Testis (tissue), 3 donors: ENCODE measurements around the gene GRIA4. TPM values are rescaled to one million over a fixed set of nuclear protein-coding genes. Genes with fewer than 3 reads are reported as not detected.

ENCODE experiments used
- DNase-seq: peaks from one replicate; pipeline ENCODE4 v3.0.0-alpha.2; 2019
- H3K27ac ChIP-seq, 2 donors: fragments of 200-600 bp; sonication (generic); one replicate each; pipeline ENCODE4 v1.5.1; 2019
- H3K27me3 ChIP-seq: fragments of 200-600 bp; sonication (generic); one replicate; pipeline ENCODE4 v1.5.1; 2019
- H3K36me3 ChIP-seq: fragments of 200-600 bp; sonication (generic); one replicate; pipeline ENCODE4 v1.5.1; 2017; ENCODE audit warnings: low read depth; ENCODE audit errors: missing control alignments
- H3K4me1 ChIP-seq: fragments of 200-600 bp; sonication (generic); one replicate; pipeline ENCODE4 v1.5.1; 2019
- H3K4me3 ChIP-seq, 2 donors: fragments of 200-600 bp; sonication (generic); one replicate each; pipeline ENCODE4 v1.5.1; 2017 to 2019
- H3K9me3 ChIP-seq: fragments of 200-600 bp; sonication (generic); one replicate; pipeline ENCODE4 v1.5.1; 2017
- POLR2A ChIP-seq: fragments of 450-650 bp; IDR thresholded peaks from one replicate; pipeline ENCODE4 v1.6.1; 2017; ENCODE audit warnings: antibody characterized with exemption, mild to moderate bottlenecking, moderate library complexity
- WGBS, 2 donors: methylation state at CpG; one replicate each; pipeline ENCODE4 v1.1.5; 2018; 5-methylcytosine and 5-hydroxymethylcytosine counted together
- intact Hi-C: fragments of 100-400 bp; cut with DNase I; formaldehyde crosslinking; loops from one replicate; pipeline ENCODE4 v1.15.1; 2023; ENCODE audit warnings: low total_unique reads
- polyA plus RNA-seq: library from polyadenylated mRNA; stranded (reverse); fragments of 350-450 nt; fragmentation: Illumina TruSeq; extraction: RNeasy Lipid Tissue Mini Kit (QIAGEN cat#74804); gene quantifications from one replicate; pipeline ENCODE4 v1.2.3, GENCODE V29; 2014; ENCODE audit warnings: low read depth, low replicate concordance; ENCODE audit not compliant: insufficient read depth
- total RNA-seq, 2 donors: library from RNA; depleted of rRNA; stranded (reverse); fragments of >200 nt; gene quantifications; one replicate each; pipeline ENCODE4 v1.2.3, GENCODE V29; 2016
- TF ChIP-seq, protein P1 (sequence below), 3 experiments: fragments of 450-650 bp in 2 of 3; fragments of 200-600 bp in 1 of 3; sonication (generic) in 1 of 3; IDR thresholded peaks; one replicate each; pipeline ENCODE4 v1.5.1; 2016 to 2019; ENCODE audit warnings: antibody characterized with exemption in 3 of 3, mild to moderate bottlenecking in 2 of 3, moderate library complexity in 1 of 3

The GRIA4 gene
- total and polyA plus RNA-seq, 3 donors from 2014 or later = 0.08 to 1.1 (median 0.18) TPM

DNA sequence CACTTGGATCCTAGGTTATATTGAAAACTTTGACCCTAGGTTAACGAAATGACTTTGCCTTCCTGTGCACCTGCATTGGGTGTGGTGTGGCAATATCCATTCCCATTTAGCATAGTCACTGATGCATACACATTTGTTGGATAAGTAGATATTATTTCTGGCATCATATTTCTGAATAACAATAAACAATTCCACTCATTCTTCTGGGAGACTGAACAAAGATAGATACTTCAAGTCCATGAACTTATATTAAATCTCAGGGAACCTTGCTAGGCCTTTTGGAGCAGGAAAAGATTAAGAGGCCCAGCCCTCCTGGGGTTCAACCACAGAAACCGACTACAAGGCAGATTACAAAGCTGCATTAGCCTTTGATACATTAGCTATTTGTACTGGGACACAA lies 293.2 kb downstream of the GRIA4 start:
- Histone ChIP-seq H3K27me3 (no peaks in the 10 kb centered on the region), H3K36me3 (no peaks in the 10 kb centered on the region), H3K9me3 (no peaks in the 10 kb centered on the region), H3K4me3 (no peak overlapping the region), H3K4me1 (no peaks in the 10 kb centered on the region), H3K27ac (no peak overlapping the region)
- WGBS, 2 donors = 73 to 76% methylated on average over 2 of the region's 2 CpGs
- intact Hi-C loops = no loop called here
- no peak for DNase-seq
- no peak for TF ChIP-seq POLR2A
- TF ChIP-seq, protein P1, sequence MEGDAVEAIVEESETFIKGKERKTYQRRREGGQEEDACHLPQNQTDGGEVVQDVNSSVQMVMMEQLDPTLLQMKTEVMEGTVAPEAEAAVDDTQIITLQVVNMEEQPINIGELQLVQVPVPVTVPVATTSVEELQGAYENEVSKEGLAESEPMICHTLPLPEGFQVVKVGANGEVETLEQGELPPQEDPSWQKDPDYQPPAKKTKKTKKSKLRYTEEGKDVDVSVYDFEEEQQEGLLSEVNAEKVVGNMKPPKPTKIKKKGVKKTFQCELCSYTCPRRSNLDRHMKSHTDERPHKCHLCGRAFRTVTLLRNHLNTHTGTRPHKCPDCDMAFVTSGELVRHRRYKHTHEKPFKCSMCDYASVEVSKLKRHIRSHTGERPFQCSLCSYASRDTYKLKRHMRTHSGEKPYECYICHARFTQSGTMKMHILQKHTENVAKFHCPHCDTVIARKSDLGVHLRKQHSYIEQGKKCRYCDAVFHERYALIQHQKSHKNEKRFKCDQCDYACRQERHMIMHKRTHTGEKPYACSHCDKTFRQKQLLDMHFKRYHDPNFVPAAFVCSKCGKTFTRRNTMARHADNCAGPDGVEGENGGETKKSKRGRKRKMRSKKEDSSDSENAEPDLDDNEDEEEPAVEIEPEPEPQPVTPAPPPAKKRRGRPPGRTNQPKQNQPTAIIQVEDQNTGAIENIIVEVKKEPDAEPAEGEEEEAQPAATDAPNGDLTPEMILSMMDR (IDR thresholded peaks at IDR 0.05) = no peak

DNA sequence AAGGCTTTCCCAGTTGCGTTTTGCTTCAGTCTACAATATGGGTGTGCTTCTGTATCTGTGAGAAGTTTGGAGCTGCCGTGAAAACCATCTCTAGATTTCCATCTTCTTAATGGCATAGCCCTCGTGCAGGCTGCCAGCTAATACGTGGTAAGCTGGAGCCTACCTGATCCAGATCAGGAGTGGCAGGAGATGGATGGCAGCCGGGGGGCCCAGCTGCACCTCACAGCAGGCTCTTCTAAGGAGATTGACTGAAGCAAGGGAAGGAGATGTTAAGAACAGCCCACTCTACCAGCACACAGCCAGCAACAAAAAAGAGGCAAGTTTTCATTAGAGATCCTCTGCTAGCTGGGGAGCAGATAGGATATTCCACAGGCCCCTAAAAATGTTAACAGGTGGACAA lies 296.6 kb downstream of the GRIA4 start:
- no peak for TF ChIP-seq POLR2A
- TF ChIP-seq, protein P1 (IDR thresholded peaks at IDR 0.05) = no peak
- Histone ChIP-seq H3K27me3 (no peaks in the 10 kb centered on the region), H3K4me1 (no peaks in the 10 kb centered on the region), H3K4me3 (no peak overlapping the region), H3K36me3 (no peaks in the 10 kb centered on the region), H3K27ac (no peak overlapping the region), H3K9me3 (no peaks in the 10 kb centered on the region)
- WGBS, 2 donors = 86 to 93% methylated on average over 5 of the region's 5 CpGs
- no peak for DNase-seq
- intact Hi-C loops = no loop called here

DNA sequence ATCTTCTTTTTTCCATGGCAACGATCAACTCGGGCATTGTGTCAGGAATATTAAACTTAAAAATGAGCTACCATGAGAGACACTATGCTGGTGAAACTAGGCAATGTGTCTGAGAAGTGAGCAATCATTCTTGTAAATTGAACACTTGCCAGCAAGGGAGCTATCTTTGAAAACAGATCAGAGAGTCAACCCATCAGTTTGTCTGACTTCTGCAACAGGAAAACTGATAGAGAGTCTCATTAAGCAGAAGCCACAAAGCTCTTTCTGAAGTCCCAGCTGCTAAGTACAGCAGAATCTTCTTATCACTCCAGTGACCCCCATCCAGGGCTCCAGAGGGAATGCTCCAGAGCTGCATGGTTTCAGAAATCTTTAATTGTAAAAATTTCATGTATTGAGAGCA lies 297.4 kb downstream of the GRIA4 start:
- Histone ChIP-seq H3K4me3 (no peak overlapping the region), H3K36me3 (no peaks in the 10 kb centered on the region), H3K27me3 (no peaks in the 10 kb centered on the region), H3K27ac (no peak overlapping the region), H3K9me3 (no peaks in the 10 kb centered on the region), H3K4me1 (no peaks in the 10 kb centered on the region)
- intact Hi-C loops = no loop called here
- DNase-seq = no peak
- TF ChIP-seq, protein P1 (IDR thresholded peaks at IDR 0.05) = no peak
- TF ChIP-seq POLR2A = no peak
- WGBS, 2 donors = 75 to 94% methylated on average over 2 of the region's 2 CpGs

GRCh38 chr11:105910095-105910715 lies 300.3 kb downstream of the GRIA4 start:
- no peaks in the 10 kb centered on the region for H3K9me3 ChIP-seq
- no peaks in the 10 kb centered on the region for H3K4me1 ChIP-seq
- 87 to 91% methylated on average over 5 of the region's 5 CpGs for WGBS, 2 donors
- no peak for DNase-seq
- H3K27me3 ChIP-seq = no peaks in the 10 kb centered on the region
- H3K36me3 ChIP-seq = no peaks in the 10 kb centered on the region
- TF ChIP-seq, protein P1 (IDR thresholded peaks at IDR 0.05) = no peak
- TF ChIP-seq POLR2A = no peak
- no peak overlapping the region for H3K27ac ChIP-seq
- intact Hi-C loops = no loop called here
- H3K4me3 ChIP-seq = no peak overlapping the region

- H3K36me3 ChIP-seq = no peaks in the 10 kb centered on the region
- intact Hi-C loops = no loop called here
- H3K4me3 ChIP-seq = no peak overlapping the region
- no peak overlapping the region for H3K27ac ChIP-seq
- WGBS, 2 donors = 95 to 100% methylated on average over 1 of the region's 1 CpG
- H3K4me1 ChIP-seq = no peaks in the 10 kb centered on the region
- TF ChIP-seq POLR2A = no peak
- TF ChIP-seq, protein P1 (IDR thresholded peaks at IDR 0.05) = no peak
- no peak for DNase-seq
- H3K9me3 ChIP-seq = no peaks in the 10 kb centered on the region
- H3K27me3 ChIP-seq = no peaks in the 10 kb centered on the region
These were observed 301.6 kb downstream of the GRIA4 start for GRCh38 chr11:105911454-105911853.
